GM18505 (cell line): ENCODE results near the gene TJAP1.
"Not testable (repeated sequence)": the region's sequence is repeated elsewhere in the genome, so short reads cannot be mapped to it uniquely, and the experiment has no call there.

Source experiments
- ATAC-seq: cut with Tn5 transposase; IDR thresholded peaks from one replicate; pipeline ENCODE4 v1.9.1; 2021; ENCODE audit not compliant: unreplicated experiment
- POLR2A ChIP-seq: IDR thresholded peaks from 4 replicates; pipeline ENCODE4 v1.6.1; 2011; ENCODE audit warnings: borderline replicate concordance; ENCODE audit not compliant: insufficient read depth, insufficient read length; ENCODE audit errors: extremely low read depth

The TJAP1 gene

DNA sequence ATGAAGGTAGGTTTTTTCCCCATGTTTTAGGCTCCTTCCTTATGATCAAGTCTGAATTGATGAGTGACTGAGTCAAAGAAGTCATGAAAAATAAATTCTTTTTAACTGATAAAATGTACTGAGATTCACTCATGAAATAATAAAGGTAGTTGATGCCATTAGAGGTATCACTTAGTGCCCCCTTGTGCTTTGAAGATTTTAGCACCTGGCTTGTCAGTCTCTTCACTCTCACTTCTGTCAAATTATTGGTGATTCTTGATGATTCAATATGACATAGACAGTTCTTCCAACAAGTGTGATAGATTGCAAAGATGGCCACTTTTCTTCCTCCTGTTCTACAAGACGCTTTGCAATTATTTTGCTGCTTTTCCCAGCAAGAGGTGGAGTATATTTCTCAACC lies 17.8 kb upstream of the TJAP1 start:
- TF ChIP-seq POLR2A, result no peak
- no peak for ATAC-seq

DNA sequence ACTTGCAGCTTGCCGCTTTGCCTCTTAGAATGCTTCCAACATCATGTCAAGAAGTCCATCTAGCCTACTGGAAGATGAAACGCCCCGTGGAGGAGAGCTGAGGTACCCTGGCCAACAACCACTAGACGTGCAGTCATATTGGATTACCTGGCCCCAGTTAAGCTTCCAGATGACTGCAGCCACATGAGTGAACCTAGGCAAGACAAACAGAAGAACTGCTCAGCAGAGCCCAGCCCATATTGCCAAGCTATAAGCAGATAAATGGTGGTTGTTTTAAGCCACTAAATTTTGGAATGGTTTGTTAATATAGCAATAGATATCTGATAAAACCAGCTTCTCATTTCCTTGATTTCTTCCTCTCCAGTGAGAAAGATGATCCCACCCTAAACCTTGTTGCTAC lies 17.3 kb upstream of the TJAP1 start:
- TF ChIP-seq POLR2A, result no peak
- no peak for ATAC-seq

DNA sequence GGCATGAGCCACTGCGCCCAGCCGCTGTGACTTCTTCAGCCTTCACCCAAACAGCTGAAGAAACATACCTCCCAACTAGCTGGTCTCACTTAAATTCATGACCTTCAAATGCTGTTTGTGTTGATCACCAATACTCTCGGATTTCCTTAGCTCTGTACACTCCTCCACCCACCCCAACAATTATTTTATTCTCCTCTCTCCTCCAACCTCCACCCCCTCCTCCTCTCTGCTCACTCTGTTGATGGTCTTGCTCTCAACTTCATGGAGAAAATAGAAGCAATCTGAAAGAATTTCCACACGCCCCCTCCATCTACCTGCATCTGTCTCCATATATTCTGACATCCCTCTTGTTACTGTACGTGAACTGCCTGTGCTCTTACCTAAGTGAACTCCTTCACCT lies 15.4 kb upstream of the TJAP1 start:
- TF ChIP-seq POLR2A, result no peak
- no peak for ATAC-seq

- TF ChIP-seq POLR2A, result no peak
- no peak for ATAC-seq
These were observed 13.0 kb upstream of the TJAP1 start for GRCh38 chr6:43464337-43464736.

GRCh38 chr6:43465948-43466347 lies 11.4 kb upstream of the TJAP1 start:
- no peak for ATAC-seq
- no peak for TF ChIP-seq POLR2A

DNA sequence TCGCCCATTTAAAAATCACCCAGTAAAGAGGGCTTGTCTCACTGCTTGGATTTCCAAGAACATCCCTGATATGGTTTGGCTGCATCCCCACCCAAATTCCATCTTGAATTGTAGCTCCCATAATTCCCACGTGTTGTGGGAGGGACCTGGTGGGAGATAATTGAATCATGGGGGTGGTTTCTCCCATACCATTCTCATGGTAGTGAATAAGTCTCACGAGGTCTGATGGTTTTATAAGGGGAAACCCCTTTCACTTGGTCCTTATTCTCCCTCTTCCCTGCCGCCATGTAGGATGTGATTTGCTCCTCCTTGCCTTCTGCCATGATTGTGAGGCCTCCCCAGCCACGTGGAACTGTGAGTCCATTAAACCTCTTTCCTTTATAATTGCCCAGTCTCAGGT lies 10.1 kb upstream of the TJAP1 start:
- not testable (repeated sequence) for ATAC-seq

DNA sequence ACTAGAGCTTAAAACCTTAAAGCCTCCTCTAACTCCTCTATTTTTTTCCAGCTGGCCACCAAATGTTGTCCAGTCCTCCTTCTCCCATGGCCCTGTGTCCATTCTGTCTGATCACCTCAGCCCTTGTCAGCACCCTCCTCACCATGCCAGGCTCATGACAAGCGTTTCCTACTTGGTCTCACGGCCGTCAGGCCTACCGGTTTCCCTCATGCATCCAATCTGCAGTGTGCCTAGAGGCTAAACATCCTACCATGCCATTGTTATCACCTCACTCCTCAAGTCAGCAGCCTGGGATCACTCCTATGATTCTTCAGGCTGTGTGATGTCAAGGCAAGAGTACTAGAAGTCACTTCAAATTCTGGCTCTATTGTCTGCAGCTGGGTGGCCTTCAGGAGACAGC lies 9.6 kb upstream of the TJAP1 start:
- ATAC-seq, result no peak
- no peak for TF ChIP-seq POLR2A

DNA sequence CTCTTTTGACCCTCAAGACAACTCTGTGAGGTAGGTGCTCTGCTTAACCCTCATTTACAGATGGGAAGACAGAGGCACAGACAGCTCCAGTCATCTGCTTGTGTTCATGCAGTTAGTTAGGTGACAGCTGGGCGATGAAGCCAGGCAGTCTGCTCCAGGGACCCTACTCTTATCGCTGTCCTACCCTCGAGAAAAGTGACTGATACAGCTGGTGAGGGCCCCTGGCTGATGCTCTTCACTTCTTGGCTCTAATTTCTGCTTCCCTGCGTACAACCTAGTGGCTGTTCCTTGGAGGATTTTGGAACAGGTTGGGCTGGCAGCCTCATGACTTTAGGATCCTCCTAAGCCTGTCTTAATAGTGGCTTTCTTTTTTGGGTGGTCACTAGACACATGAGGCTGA lies 9.1 kb upstream of the TJAP1 start:
- no peak for ATAC-seq
- no peak for TF ChIP-seq POLR2A

- TF ChIP-seq POLR2A, result no peak
- no peak for ATAC-seq
These were observed 8.4 kb upstream of the TJAP1 start for GRCh38 chr6:43468748-43469681.

DNA sequence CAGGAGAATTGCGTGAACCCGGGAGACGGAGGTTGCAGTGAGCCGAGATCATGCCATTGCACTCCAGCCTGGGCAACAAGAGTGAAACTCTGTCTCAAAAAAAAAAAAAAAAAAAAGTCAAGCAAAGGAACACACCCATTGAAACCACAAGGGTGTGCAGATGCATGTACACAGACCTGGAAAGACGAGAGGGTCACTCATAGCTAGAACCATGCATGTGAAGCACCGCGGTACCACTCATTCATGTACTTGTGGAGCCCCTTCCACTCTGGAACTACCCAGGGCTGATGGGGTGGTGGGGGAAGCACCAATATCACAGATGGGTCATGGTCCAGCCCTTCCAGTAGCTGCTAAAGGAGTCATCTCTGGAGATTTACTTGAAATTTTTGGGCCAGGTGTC lies 7.4 kb upstream of the TJAP1 start:
- no peak for ATAC-seq
- no peak for TF ChIP-seq POLR2A

- ATAC-seq, result no peak
- TF ChIP-seq POLR2A, result no peak
These were observed 6.0 kb upstream of the TJAP1 start for GRCh38 chr6:43471399-43471798.

- no peak for TF ChIP-seq POLR2A
- no peak for ATAC-seq
These were observed 4.9 kb upstream of the TJAP1 start for GRCh38 chr6:43472515-43472914.

GRCh38 chr6:43475516-43475915 lies 1.9 kb upstream of the TJAP1 start:
- no peak for ATAC-seq
- no peak for TF ChIP-seq POLR2A

DNA sequence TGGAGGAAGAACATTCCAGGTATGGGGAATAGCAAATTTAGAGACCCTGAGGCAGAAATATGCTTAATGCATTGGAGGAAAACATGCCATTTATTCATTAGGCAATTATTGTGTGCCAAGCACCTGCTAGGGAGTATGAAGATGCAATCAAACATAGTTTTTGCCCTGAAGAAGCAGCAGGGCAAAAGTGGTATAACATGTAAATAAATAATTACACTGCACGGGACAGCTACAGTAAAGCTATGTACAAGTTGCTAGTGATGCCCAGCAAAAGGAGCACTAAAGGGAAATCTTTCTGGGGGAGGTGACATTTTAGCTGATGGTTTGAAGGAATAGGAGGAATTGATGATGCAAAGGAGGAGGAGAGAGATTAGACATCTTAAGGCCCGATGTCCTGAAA lies 624 bp upstream of the TJAP1 start:
- no peak for TF ChIP-seq POLR2A
- no peak for ATAC-seq

DNA sequence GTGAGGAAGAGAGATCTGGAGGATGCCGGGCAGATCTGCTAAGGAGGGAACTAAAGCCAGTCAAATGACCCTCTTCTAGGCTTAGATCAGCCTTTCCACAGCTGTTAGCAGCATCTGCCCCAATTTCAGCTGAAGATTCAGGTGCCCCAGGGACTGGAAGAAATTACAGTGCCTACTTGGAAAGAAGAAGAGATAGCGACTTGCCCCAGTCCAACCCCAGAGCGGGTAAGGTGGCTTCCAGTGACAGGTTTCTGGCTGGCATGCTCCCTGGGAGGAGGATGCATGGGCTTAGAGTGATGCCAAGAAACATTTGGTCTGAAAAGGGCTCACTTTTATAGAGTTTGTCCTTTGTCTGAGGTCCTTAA lies 620 bp downstream of the TJAP1 start:
- ATAC-seq, result no peak
- no peak for TF ChIP-seq POLR2A
